GM12878 (cell line): ENCODE data around the gene CLEC16A. TPM values are rescaled to one million over a fixed set of nuclear protein-coding genes. Genes with fewer than 3 reads are reported as not detected.

Experiments used
- ATAC-seq: fragments of 200-7000 bp; cut with Tn5 transposase; 3 replicates; pipeline ENCODE4 v1.9.1; 2020; ENCODE audit warnings: mild to moderate bottlenecking, moderate library complexity
- BruUV-seq: library from RNA; stranded (reverse); fragments of 400-500 nt; replicated peaks from 2 replicates; lab custom pipeline; 2021; lab: Mats Ljungman, UMichigan
- CTCF ChIA-PET: fragments of 300-600 bp; sonication (Branson Sonifier 250); formaldehyde crosslinking; extraction: SDS; loops from one replicate; lab custom pipeline; 2021; ENCODE audit warnings: inconsistent platforms; lab: Yijun Ruan, JAX
- POLR2A ChIA-PET: fragments of 350-600 bp; formaldehyde crosslinking; extraction: SDS; loops from one replicate; lab custom pipeline; 2021; ENCODE audit warnings: inconsistent platforms; lab: Charles Lee
- RAD21 ChIA-PET: fragments of 300-600 bp; sonication (Branson Sonifier 250); formaldehyde crosslinking; loops from one replicate; lab custom pipeline; 2023; ENCODE audit warnings: antibody characterized with exemption; ENCODE audit not compliant: unreplicated experiment; lab: Charles Lee
- SMC1A ChIA-PET: fragments of 300-600 bp; sonication (Branson Sonifier 250); formaldehyde crosslinking; loops from one replicate; lab custom pipeline; 2023; ENCODE audit not compliant: unreplicated experiment, uncharacterized antibody; lab: Charles Lee
- DNase-seq: peaks from one replicate; pipeline ENCODE4 v3.0.0-alpha.2; 2011; ENCODE audit warnings: low read depth, low spot score
- FAIRE-seq: peaks from 3 replicates; lab custom pipeline; 2011; peaks lifted over from hg19 to GRCh38; lab: Jason Lieb, UNC
- H2AFZ ChIP-seq: 2 replicates; pipeline ENCODE4 v1.6.0; 2011; ENCODE audit warnings: low read depth, low read length, control low read depth; ENCODE audit not compliant: control insufficient read depth
- H3K27ac ChIP-seq: 2 replicates; pipeline ENCODE4 v1.5.1; 2011; ENCODE audit warnings: control low read depth; ENCODE audit not compliant: control insufficient read depth, insufficient read depth
- H3K27me3 ChIP-seq, 2 experiments: replicated peaks in 1 of 2; 2 replicates each; pipeline versions ENCODE4 v1.6.0 to v1.6.1; 2011; ENCODE audit warnings: low read length in 1 of 2; ENCODE audit not compliant: control insufficient read depth in 2 of 2, insufficient read depth in 2 of 2
- H3K36me3 ChIP-seq, 2 experiments: 2 replicates each; pipeline ENCODE4 v1.5.1; 2011; ENCODE audit warnings: low read length in 1 of 2; ENCODE audit not compliant: control insufficient read depth in 2 of 2, insufficient read depth in 2 of 2
- H3K4me1 ChIP-seq: 2 replicates; pipeline ENCODE4 v1.6.1; 2011; ENCODE audit warnings: mild to moderate bottlenecking, low read length, moderate library complexity, mixed read lengths; ENCODE audit not compliant: control insufficient read depth, insufficient read depth
- H3K4me2 ChIP-seq: 2 replicates; pipeline ENCODE4 v1.6.0; 2011; ENCODE audit warnings: control low read depth; ENCODE audit not compliant: control insufficient read depth, insufficient read depth
- H3K4me3 ChIP-seq: fragments of 200-600 bp; sonication (generic); 2 replicates; pipeline ENCODE4 v1.5.1; 2016
- H3K79me2 ChIP-seq: 2 replicates; pipeline ENCODE4 v1.6.0; 2011; ENCODE audit warnings: low read length; ENCODE audit not compliant: control insufficient read depth, insufficient read depth
- H3K9ac ChIP-seq: 2 replicates; pipeline ENCODE4 v1.8.0; 2011; ENCODE audit warnings: low read length, control low read depth, mixed read lengths; ENCODE audit not compliant: control insufficient read depth, insufficient read depth
- H3K9me3 ChIP-seq: replicated peaks from 3 replicates; pipeline ENCODE4 v1.5.1; 2011; ENCODE audit warnings: mild to moderate bottlenecking, low read length; ENCODE audit not compliant: control insufficient read depth, insufficient read depth
- H4K20me1 ChIP-seq: 2 replicates; pipeline ENCODE4 v1.6.0; 2011; ENCODE audit not compliant: control insufficient read depth, insufficient read depth
- ATF2 ChIP-seq: IDR thresholded peaks from 2 replicates; pipeline ENCODE4 v1.6.1; 2012; ENCODE audit warnings: low read length, inconsistent platforms
- BHLHE40 ChIP-seq, 2 experiments: fragments of 450-650 bp in 1 of 2; IDR thresholded peaks; 2 replicates each; pipeline ENCODE4 v1.6.1; 2011 to 2017; ENCODE audit warnings: low read depth in 2 of 2, borderline replicate concordance in 1 of 2, improper control_type of control experiment in 1 of 2, low read length in 1 of 2, mild to moderate bottlenecking in 1 of 2
- CHD2 ChIP-seq: IDR thresholded peaks from 2 replicates; pipeline ENCODE4 v1.6.1; 2011; ENCODE audit warnings: low read depth, low read length, improper control_type of control experiment, borderline replicate concordance
- ELK1 ChIP-seq: IDR thresholded peaks from 2 replicates; pipeline ENCODE4 v1.6.1; 2012; ENCODE audit warnings: low read depth, low read length, improper control_type of control experiment
- EP300 ChIP-seq, 2 experiments: fragments of 150-350 bp in 1 of 2; IDR thresholded peaks; 2 replicates each; pipeline ENCODE4 v1.6.1; 2011 to 2012; ENCODE audit warnings: low read depth in 2 of 2, low read length in 2 of 2, borderline replicate concordance in 1 of 2, improper control_type of control experiment in 1 of 2, inconsistent platforms in 1 of 2; ENCODE audit not compliant: control insufficient read depth in 1 of 2
- ETV6 ChIP-seq, 2 experiments: fragments of 450-650 bp in 1 of 2; IDR thresholded peaks in 1 of 2; conservative IDR thresholded peaks in 1 of 2; 2 replicates each; pipeline ENCODE4 v1.6.1; 2014; ENCODE audit warnings: antibody characterized with exemption in 1 of 2, borderline replicate concordance in 1 of 2, low read depth in 1 of 2, mild to moderate bottlenecking in 1 of 2, moderate library complexity in 1 of 2
- FOS ChIP-seq: IDR thresholded peaks from 3 replicates; pipeline ENCODE4 v1.6.1; 2011; ENCODE audit warnings: borderline replicate concordance; ENCODE audit not compliant: insufficient read length; ENCODE audit errors: extremely low read depth
- MTA3 ChIP-seq: IDR thresholded peaks from 2 replicates; pipeline ENCODE4 v1.6.1; 2012; ENCODE audit warnings: low read length, inconsistent platforms, borderline replicate concordance
- NRF1 ChIP-seq: conservative IDR thresholded peaks from 2 replicates; pipeline ENCODE4 v1.6.1; 2011; ENCODE audit warnings: mild to moderate bottlenecking, low read depth, low read length, improper control_type of control experiment
- RELA ChIP-seq: fragments of 450-650 bp; IDR thresholded peaks from 2 replicates; pipeline ENCODE4 v1.8.0; 2014; ENCODE audit warnings: borderline replicate concordance; ENCODE audit not compliant: partially characterized antibody
- SMAD1 ChIP-seq: fragments of 450-650 bp; IDR thresholded peaks from 2 replicates; pipeline ENCODE4 v1.6.1; 2018; ENCODE audit warnings: mild to moderate bottlenecking, low read depth; ENCODE audit not compliant: partially characterized antibody
- SMC3 ChIP-seq: IDR thresholded peaks from 2 replicates; pipeline ENCODE4 v1.6.1; 2011; ENCODE audit warnings: low read length, improper control_type of control experiment, borderline replicate concordance
- WGBS: methylation state at CpG from one replicate; pipeline ENCODE4 v1.1.6; 2016; ENCODE audit warnings: low lambda C conversion rate; ENCODE audit not compliant: insufficient replicate concordance, insufficient coverage; ENCODE audit errors: missing lambda C conversion rate; 5-methylcytosine and 5-hydroxymethylcytosine counted together
- in situ Hi-C: fragments of 300-500 bp; cut with MboI; formaldehyde crosslinking; loops from 9 replicates; pipeline ENCODE4 v1.14.3; 2018; ENCODE audit warnings: mixed read lengths
- intact Hi-C: fragments of 100-400 bp; cut with micrococcal nuclease; formaldehyde crosslinking; loops from one replicate; pipeline ENCODE4 v1.14.2; 2022; ENCODE audit not compliant: unreplicated experiment
- polyA plus RNA-seq, 11 experiments: library from polyadenylated mRNA; depleted of rRNA in 4 of 11; unstranded in 6 of 11; stranded (reverse) in 5 of 11; fragments of >200 nt; fragmentation: Nextera tagmentation in 4 of 11; fragmentation: Illumina TruSeq in 1 of 11; extraction: Ambion mirVana in 4 of 11; extraction: Trizol in 1 of 11; gene quantifications; 1 replicate in 1 of 11; 2 replicates in 10 of 11; pipeline versions ENCODE4 v1.2.1 to v1.2.3, GENCODE V29; 2011 to 2016; ENCODE audit warnings: inconsistent platforms in 2 of 11, missing spikeins in 2 of 11, low read depth in 1 of 11
- total RNA-seq, 4 experiments: library from RNA; depleted of rRNA in 3 of 4; stranded (reverse); fragments of >200 nt in 3 of 4; fragmentation: Illumina TruSeq in 1 of 4; extraction: Trizol in 1 of 4; gene quantifications; 2 replicates each; pipeline versions ENCODE4 v1.2.1 to v1.2.3, GENCODE V29; 2013 to 2021

The CLEC16A gene
- total and polyA plus RNA-seq, 10 of the 15 experiments (the other 5 are each of a cell fraction or from before 2014, with no cell fraction given): 1.5 to 28.8 (median 19.2) TPM

- no peak for TF ChIP-seq ATF2
Measured at GRCh38 chr16:11144122-11144521, 199.8 kb downstream of the CLEC16A start (continued).

GRCh38 chr16:11145173-11145818, 200.9 kb downstream of the CLEC16A start:
- no peaks in the 10 kb centered on the region for H3K9me3 ChIP-seq
- ChIA-PET POLR2A (no interaction called here), SMC1A (no interaction called here), RAD21 (interaction anchor here (0.7 kb wide), 1 partner anchor 27 kb away, joined by 3 read pairs; no protein-coding TSS in a partner anchor), CTCF (interaction anchor here (0.6 to 1.2 kb wide), 4 partner anchors 13 to 261 kb away, joined by 3 read pairs; no protein-coding TSS in a partner anchor)
- intact Hi-C loops (no loop called here), in situ Hi-C loops (no loop called here)
- FAIRE-seq: no peak
- no peak overlapping the region for H2AFZ ChIP-seq
- no peak overlapping the region for H3K4me3 ChIP-seq
- H3K36me3 ChIP-seq: peaks cover 2 to 3% of the 10 kb centered on the region in 2 experiments; a peak in 2 of 4 replicates
- H3K27ac ChIP-seq: no peak overlapping the region
- BruUV-seq: no TSS peak
- no peaks in the 10 kb centered on the region for H3K79me2 ChIP-seq
- no peak overlapping the region for H3K4me2 ChIP-seq
- no peak for DNase-seq
- no peaks in the 10 kb centered on the region for H3K27me3 ChIP-seq
- ATAC-seq: no peak
- no peaks in the 10 kb centered on the region for H3K4me1 ChIP-seq
- H3K9ac ChIP-seq: no peak overlapping the region
- TF ChIP-seq SMAD1 (no peak), RELA (no peak), NRF1 (no peak), EP300 (IDR thresholded peaks at IDR 0.05; ENCODE audit: borderline replicate concordance in 1 of 2, control insufficient read depth in 1 of 2, low read depth in 2 of 2, low read length in 2 of 2) (no peak), BHLHE40 (IDR thresholded peaks at IDR 0.05; ENCODE audit: borderline replicate concordance in 1 of 2, low read depth in 2 of 2, low read length in 1 of 2) (no peak), SMC3 (no peak), MTA3 (no peak), ELK1 (no peak), ETV6 (conservative IDR thresholded peaks at IDR 0.05 in 1 of 2, IDR thresholded peaks at IDR 0.05 in 1 of 2; ENCODE audit: borderline replicate concordance in 1 of 2, low read depth in 1 of 2) (no peak), FOS (no peak), CHD2 (no peak)
- WGBS: 96% methylated on average over 13 of the region's 13 CpGs
- no peaks in the 10 kb centered on the region for H4K20me1 ChIP-seq
